Nucleus accumbens (tissue), 56 donors: Measurements from ENCODE around the gene TMEM255B.
A peak's percentile ranks its signal among the peaks of the same experiment; 100 is the strongest.
"Not testable (repeated sequence)": the region's sequence is repeated elsewhere in the genome, so short reads cannot be mapped to it uniquely, and the experiment has no call there.

Experiments
- DNase-seq, 56 donors: peaks; one replicate each; lab custom pipeline; 2025; lab: John Stamatoyannopoulos, UW

Gene TMEM255B

GRCh38 chr13:113827021-113827420 lies 68.0 kb downstream of the TMEM255B start:
- DNase-seq, result no peak

GRCh38 chr13:113828282-113828825 lies 69.3 kb downstream of the TMEM255B start:
- no peak for DNase-seq

GRCh38 chr13:113830426-113830950 lies 71.5 kb downstream of the TMEM255B start:
- DNase-seq, result not testable (repeated sequence)

DNA sequence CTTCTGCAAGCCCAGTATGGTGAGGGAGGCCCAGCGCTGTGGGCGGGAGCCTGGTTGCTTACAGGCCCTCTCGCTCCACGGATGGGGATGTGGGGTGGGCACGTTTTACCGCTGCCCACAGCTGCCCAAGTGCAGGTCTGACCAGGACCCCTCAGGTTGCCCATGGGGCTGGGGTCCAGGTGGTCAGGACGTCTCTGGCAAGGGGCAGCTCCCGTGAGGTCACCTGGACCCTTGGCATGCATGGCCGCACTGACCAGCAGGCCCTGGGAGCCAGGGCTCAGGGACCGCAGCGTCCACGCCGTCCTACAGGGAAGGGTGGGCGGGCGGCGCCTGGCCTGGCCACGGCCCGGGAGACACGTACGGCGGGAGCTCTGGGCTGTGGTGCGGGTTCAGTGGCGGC lies 72.0 kb downstream of the TMEM255B start:
- no peak for DNase-seq

- DNase-seq, result no peak
Measured at GRCh38 chr13:113832205-113832604, 73.2 kb downstream of the TMEM255B start.

- DNase-seq, result no peak
Measured at GRCh38 chr13:113832631-113833030, 73.6 kb downstream of the TMEM255B start.

GRCh38 chr13:113833111-113833830 lies 74.2 kb downstream of the TMEM255B start:
- DNase-seq, result no peak

DNA sequence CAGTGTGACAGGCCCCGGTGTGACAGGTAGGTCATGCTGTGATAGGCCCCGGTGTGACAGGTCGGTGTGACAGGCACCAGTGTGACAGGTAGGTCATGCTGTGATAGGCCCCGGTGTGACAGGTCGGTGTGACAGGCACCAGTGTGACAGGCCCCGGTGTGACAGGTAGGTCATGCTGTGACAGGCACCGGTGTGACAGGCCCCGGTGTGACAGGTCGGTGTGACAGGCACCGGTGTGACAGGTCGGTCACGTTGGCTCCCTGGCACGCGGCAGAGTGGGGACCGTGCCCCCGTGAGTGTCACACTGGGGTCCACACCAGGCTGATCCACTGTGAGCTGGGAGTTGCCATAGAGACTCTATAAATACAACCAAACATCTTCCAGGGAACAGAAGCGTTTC lies 75.0 kb downstream of the TMEM255B start:
- not testable (repeated sequence) for DNase-seq

- DNase-seq, result no peak
Measured at GRCh38 chr13:113834496-113835200, 75.6 kb downstream of the TMEM255B start.

GRCh38 chr13:113835461-113836270 lies 76.6 kb downstream of the TMEM255B start:
- DNase-seq, result no peak

GRCh38 chr13:113836768-113837559 lies 77.9 kb downstream of the TMEM255B start:
- DNase-seq, result peak in 2 of 56 donors; percentile 19 to 44

GRCh38 chr13:113837560-113838355 lies 78.7 kb downstream of the TMEM255B start:
- DNase-seq, result peak in 53 of 56 donors; percentile 11 to 96 (median 64)

DNA sequence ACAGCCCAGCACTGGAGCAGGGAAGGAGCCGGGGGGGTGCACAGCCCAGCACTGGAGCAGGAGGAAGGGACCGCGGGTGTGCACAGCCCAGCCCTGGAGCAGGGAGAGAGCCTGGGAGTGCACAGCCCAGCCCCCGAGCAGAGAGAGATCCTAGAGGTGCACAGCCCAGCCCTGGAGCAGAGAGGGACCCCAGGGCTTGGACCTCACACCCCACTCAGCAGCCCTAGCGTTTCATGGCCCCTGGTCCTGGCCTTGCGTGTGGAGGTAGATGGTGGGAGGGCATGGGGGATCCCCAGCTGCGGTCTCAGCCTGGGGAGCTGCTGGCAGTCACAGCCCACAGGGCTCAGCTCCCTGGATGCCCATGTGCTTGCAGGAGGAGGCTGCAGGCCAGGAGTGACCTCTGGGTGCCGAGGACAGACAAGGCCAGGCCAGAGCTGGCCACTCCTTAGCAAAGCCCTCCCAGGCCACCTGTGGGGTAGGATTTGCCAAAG lies 79.7 kb downstream of the TMEM255B start:
- DNase-seq, result no peak

GRCh38 chr13:113839536-113840204 lies 80.6 kb downstream of the TMEM255B start:
- peak in 8 of 56 donors; percentile 16 to 62 (median 41) for DNase-seq

GRCh38 chr13:113840541-113841352 lies 81.7 kb downstream of the TMEM255B start:
- DNase-seq, result peak in 50 of 56 donors; percentile 16 to 86 (median 60)

- no peak for DNase-seq
Measured at GRCh38 chr13:113841353-113841650, 82.3 kb downstream of the TMEM255B start.

DNA sequence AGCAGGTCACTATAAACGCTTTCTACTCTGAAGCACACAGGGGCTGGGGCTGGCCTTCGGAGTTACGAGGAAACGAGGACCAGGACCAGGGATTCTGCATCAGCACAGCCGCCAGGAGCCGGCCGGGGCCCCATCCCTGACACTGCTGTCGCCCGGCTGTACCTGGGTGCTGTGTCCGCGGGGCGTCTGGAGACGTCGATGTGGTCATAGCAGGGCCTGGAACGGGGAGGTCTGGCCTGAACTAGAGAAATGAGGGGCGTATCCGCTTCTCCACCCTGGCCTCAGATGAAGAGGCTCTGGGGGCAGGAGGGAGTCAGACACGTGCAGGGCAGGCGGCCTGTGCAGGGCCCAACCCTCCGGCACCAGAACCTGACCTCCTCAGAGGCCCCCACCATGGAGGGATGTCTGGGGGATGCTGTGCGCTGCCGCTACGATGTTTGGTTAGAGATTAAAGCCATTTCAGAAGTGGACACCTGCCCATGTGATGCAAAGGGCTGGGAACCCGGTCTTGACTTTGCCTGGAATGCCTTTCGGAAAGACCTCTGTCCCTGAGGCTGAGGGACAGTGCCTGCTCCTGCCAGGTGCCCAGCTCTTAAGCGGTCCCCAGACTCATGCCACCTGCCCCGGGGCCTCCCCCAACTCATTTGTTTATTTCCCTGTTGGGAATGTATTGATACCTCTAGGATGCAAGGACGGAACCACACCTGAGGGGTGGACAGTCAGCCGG lies 83.5 kb downstream of the TMEM255B start:
- DNase-seq, result no peak
